ENCODE results near the gene CTSF.

CTSF gene

GRCh38 chr11:66532784-66533183, 35.6 kb downstream of the CTSF start:
- no peak for DNase-seq (ENCODE audit: low spot score)

- DNase-seq (ENCODE audit: low spot score) = no peak
These were observed 36.6 kb downstream of the CTSF start for GRCh38 chr11:66531841-66532240.

GRCh38 chr11:66530927-66531709, 37.3 kb downstream of the CTSF start:
- no peak for DNase-seq (ENCODE audit: low spot score)

- no peak for DNase-seq (ENCODE audit: low spot score)
These were observed 38.8 kb downstream of the CTSF start for GRCh38 chr11:66529655-66530054.

- DNase-seq (ENCODE audit: low spot score) = no peak
These were observed 39.3 kb downstream of the CTSF start for GRCh38 chr11:66529069-66529468.

- no peak for DNase-seq (ENCODE audit: low spot score)
These were observed 43.9 kb downstream of the CTSF start for GRCh38 chr11:66524304-66525040.

- DNase-seq (ENCODE audit: low spot score) = no peak
These were observed 44.8 kb downstream of the CTSF start for GRCh38 chr11:66523611-66524010.
